HG03060 (cell line): ENCODE data around the gene HMOX2.

Experiments
- ATAC-seq: cut with Tn5 transposase; IDR thresholded peaks from one replicate; pipeline ENCODE4 v1.9.1; 2021; ENCODE audit warnings: low read depth, moderate number of reproducible peaks; ENCODE audit not compliant: unreplicated experiment

Gene HMOX2

DNA sequence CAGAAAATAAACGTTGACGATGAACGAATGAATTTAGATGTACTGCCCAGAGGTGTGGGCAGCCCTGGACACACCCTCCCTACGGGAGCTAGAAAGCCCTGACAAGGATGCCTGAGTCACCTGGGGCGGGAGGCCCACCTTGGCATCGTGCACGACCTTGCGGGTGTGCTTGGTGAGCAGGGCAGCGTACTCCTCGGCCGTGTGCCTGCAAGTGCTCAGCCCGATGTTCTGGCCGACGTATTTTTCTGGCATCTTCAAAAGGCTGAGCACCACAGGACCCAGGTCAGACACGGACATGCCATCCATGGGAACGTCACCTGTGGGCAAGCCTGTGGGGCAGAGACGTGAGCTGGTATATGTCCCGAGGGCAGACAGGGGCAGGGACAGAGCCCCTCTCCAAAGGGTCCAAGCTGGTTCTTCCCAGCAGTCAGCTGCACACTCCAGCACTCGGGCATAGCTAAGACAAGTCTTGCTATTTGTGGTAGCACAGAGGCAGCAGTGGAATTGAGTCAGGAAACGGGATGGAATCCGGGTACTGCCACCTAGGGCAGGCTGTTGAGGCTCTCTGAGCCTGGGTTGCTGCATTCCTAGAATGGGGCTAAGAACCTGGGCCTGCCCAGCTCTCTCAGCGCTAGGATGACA is 12.6 kb upstream of the HMOX2 start:
- ATAC-seq, result no peak

- no peak for ATAC-seq
Observed at GRCh38 chr16:4465977-4466779, 10.0 kb upstream of the HMOX2 start.

GRCh38 chr16:4467916-4468315 is 8.3 kb upstream of the HMOX2 start:
- ATAC-seq, result no peak

DNA sequence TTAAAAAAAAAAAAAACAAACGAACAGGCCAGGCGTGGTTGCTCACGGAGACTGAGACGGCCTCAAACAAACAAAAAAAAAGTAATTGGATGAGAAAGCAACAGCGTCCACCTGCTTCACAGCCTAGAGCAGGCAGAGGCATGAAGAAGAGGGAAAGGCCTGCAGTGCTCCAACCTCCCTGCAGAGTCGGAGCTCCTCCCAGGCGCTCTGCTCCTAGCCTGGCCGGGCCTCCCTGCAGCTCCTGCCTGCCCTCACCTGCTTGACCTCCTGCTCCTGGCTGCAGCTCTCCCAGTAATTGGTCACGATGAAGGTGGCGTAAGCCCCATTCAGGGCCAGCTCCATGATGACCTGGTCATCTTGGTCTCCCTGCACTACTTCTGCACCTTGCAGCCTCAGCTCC is 7.2 kb upstream of the HMOX2 start:
- no peak for ATAC-seq

GRCh38 chr16:4471869-4472268 is 4.3 kb upstream of the HMOX2 start:
- ATAC-seq, result no peak

DNA sequence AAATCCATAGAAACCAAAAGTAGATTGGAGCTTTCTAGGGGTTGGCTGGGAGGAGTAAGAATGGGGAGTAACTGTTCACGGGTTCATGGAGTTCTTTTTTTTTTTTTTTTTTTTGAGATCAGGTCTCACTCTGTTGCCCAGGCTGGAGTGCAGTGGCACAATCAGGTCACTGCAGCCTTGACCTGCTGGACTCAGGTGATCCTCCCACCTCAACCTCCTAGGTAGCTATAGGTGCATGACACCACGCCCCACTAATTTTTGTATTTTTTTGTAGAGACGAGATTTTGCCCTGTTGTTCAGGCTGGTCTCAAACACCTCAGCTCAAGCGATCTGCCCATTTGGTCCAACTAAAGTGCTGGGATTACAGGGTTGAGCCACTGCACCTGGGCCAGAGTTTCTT is 3.3 kb upstream of the HMOX2 start:
- no peak for ATAC-seq

DNA sequence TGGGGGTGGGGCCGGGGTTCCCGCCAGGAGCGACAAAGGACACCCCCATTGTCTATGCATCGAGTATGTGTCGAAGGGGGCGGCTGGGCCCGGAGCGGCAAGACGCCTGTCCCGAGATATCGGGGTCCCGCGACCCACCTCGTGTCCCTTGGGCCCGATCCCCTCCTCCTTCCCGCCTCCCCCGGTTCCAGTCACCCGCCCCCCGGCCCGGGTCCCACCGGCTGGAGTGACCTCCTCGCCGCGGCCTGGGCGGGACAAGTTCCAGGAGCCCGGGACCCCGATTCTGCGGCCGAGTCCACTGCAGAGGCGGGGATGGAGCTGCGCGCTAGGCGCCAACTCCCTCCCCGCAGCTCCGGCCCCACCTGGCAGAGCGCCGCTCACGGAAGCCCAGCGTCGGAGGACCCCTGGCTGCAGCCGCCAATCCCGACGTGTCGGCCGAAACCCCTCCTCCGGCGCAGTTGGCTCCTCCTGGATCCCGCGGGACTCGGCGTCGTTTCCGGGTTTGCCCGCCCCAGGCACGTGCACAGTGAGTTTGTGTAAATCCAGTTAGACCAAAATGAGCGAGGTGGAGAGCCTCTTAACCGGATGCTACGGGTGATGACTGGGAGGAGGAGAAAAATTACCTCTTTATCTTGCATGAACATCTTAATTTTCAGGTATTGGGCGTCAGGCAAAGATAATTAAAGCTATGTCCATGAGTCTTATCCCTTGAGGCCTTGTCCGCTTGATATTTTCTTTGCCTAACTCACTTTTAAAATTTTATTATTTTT is 1.8 kb upstream of the HMOX2 start, which contains the start of gene NMRAL1:
NMRAL1 (minus strand) TSS at position 434 of the 770 bp plus-strand sequence. CDS start 493 bp downstream, outside the sequence.
- ATAC-seq, result no peak

DNA sequence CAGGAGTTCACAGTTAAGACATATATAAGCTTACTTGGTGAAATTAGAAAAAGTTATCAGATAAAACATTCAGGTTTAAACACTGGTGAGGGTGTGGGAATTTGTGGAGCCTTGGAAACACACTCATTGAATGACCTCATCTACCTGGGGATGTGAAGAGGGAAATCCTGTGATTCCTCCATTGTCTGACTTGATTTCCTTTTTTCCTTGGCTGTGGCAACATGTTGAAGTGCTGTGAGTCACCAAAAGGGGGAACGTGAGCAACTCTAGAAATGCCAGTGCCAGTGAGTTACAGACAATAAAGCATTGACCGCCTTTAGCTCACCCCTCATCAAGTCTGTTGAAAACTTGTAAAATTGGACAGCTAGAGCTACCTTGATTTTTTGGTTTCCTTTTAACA is 1.8 kb downstream of the HMOX2 start:
- no peak for ATAC-seq

DNA sequence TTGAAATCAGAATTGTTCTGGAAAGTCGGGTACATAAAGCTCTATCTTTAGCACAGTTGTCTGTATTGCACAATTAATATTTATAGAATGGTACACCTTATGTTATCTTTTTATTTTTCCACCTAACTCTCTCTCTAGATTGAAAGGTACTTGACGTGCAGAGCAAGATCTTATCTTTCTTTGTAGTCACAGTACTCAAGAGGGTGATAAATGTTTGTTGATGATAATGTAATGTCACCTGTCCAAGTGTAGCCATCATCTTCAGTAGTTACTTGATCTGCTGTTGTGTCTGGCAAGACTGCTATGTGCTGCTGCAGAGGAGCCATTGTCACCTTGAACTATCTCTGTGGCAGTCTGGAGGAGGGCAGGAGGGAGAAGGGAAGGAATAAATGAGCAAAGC is 5.3 kb downstream of the HMOX2 start:
- no peak for ATAC-seq

GRCh38 chr16:4481963-4482362 is 5.8 kb downstream of the HMOX2 start:
- no peak for ATAC-seq

GRCh38 chr16:4486126-4486893 is 10.1 kb downstream of the HMOX2 start:
- ATAC-seq, result no peak

GRCh38 chr16:4487955-4488498 is 11.8 kb downstream of the HMOX2 start:
- no peak for ATAC-seq

- no peak for ATAC-seq
Observed at GRCh38 chr16:4488499-4488967, 12.3 kb downstream of the HMOX2 start.

DNA sequence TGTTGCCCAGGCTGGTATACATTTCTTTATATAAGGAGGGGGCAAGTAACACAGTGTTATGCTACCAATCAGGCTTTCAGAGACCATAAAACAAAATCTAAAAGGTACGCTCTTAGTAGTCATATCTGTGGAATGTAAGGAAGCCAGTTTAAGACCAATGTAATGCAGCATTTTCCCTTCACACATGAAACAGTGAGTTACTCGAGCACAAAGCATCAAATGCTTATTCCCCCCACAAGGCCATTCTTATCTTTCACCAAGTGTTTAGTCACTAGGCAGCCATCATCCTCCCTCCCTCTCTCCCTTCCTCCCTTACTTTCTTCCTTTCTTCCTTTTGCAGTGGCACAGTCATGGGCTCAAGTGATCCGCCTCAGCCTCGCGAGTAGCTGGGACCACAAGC is 12.8 kb downstream of the HMOX2 start:
- no peak for ATAC-seq

GRCh38 chr16:4491898-4492297 is 15.7 kb downstream of the HMOX2 start:
- ATAC-seq, result no peak

DNA sequence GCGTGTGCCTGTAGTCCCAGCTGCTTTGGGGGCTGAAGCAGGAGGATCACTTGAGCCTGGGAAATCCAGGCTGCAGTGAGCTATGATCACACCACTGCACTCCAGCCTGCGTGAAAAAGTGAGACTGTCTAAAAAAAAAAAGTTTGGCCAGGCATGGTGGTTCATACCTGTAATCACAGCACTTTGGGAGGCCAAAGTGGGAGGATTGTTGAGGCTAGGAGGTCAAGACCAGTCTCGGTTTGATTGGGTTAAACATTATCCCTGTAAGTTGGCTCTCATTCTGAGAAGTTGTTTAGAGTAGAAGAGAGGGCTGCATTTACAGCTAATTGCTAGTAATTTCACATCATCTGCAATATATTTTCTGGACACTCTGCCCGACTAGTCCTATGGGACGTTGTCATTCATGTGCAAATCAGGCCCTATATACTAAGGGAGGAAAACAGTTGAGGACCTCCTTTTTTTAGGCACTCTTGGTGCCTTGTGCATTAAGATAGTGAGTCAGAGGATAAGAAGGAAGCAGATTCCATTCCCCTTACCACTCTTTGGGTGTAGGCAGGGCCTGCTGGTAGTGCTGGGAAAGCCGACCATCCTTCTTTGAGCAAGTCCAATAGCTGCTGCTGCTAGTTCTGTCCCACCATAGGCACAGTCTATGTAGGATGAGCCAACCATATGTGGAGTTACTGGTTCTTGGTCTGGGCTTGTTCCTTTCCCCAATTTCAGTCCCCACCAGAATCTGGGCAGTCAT is 18.7 kb downstream of the HMOX2 start:
- no peak for ATAC-seq

GRCh38 chr16:4495766-4496165 is 19.6 kb downstream of the HMOX2 start:
- no peak for ATAC-seq

GRCh38 chr16:4496305-4496704 is 20.1 kb downstream of the HMOX2 start:
- ATAC-seq, result no peak

- no peak for ATAC-seq
Observed at GRCh38 chr16:4498546-4499195, 22.5 kb downstream of the HMOX2 start.
